RPMI7951 (cell line): ENCODE data around the gene VSTM2A. TPM values are rescaled to one million over a fixed set of nuclear protein-coding genes. Genes with fewer than 3 reads are reported as not detected.

Source experiments
- DNase-seq: peaks from one replicate; pipeline ENCODE4 v3.0.0-alpha.2; 2012; ENCODE audit warnings: low read depth
- total RNA-seq: library from RNA; depleted of rRNA; stranded (reverse); fragments of >200 nt; shearing (Covaris generic); gene quantifications from 2 replicates; pipeline ENCODE4 v1.2.3, GENCODE V29; 2014; rRNA removed

VSTM2A gene
- total RNA-seq, 1 experiment from 2014 or later = not detected

GRCh38 chr7:54615537-54615936, 73.4 kb downstream of the VSTM2A start:
- peak; percentile 62 for DNase-seq

Other genes starting within 250 kb of the VSTM2A start
- gene SEC61G, start 216.8 kb downstream of the VSTM2A start, total RNA-seq = 1,191 and 1,243 TPM in 2 replicates